Measurements from ENCODE around the gene H2BW2. TPM values are rescaled to one million over a fixed set of nuclear protein-coding genes. Genes with fewer than 3 reads are reported as not detected.

Gene H2BW2
- total and polyA plus RNA-seq, 10 of the 15 experiments (the other 5 are each of a cell fraction or from before 2014, with no cell fraction given), result not detected

- TF ChIP-seq NKRF (conservative IDR thresholded peaks at IDR 0.05) (no peak), TBL1XR1 (IDR thresholded peaks at IDR 0.05; ENCODE audit: low read depth, low read length) (no peak), ZNF24 (IDR thresholded peaks at IDR 0.05) (no peak), SMAD5 (IDR thresholded peaks at IDR 0.05; ENCODE audit: low read depth) (no peak), MYC (IDR thresholded peaks at IDR 0.05; ENCODE audit: insufficient read depth, insufficient read length, insufficient replicate concordance, low read length, severe bottlenecking) (no peak), ZNF384 (IDR thresholded peaks at IDR 0.05; ENCODE audit: borderline replicate concordance, low read depth, low read length) (no peak), BACH1 (IDR thresholded peaks at IDR 0.05; ENCODE audit: borderline replicate concordance) (no peak), MTA2 (IDR thresholded peaks at IDR 0.05; ENCODE audit: low read depth) (no peak), ZNF687 (IDR thresholded peaks at IDR 0.05) (no peak), NR2F1 (conservative IDR thresholded peaks at IDR 0.05) (no peak)
Measured at GRCh38 chrX:104008831-104009230, 30.9 kb upstream of the H2BW2 start (continued).

Data from GM12878 (cell line).